Measurements from ENCODE around the gene CSRNP2. TPM values are rescaled to one million over a fixed set of nuclear protein-coding genes. Genes with fewer than 3 reads are reported as not detected.

CSRNP2 gene
- total RNA-seq, 3 donors from 2014 or later (not counting 1 experiment from before 2014, with no cell fraction given): 21.3 to 31.7 (median 25.1) TPM

GRCh38 chr12:51047655-51048540, 35.5 kb downstream of the CSRNP2 start, which contains the start of gene LETMD1:
Gene LETMD1, plus strand, starts transcription at chr12:51048327. Its CDS starts 30 bp downstream, at chr12:51048357.
- H3K9me3 Mint-ChIP-seq: no peaks in the 10 kb centered on the region
- H3K36me3 Mint-ChIP-seq: peaks cover 10% of the 10 kb centered on the region
- Histone ChIP-seq H3K4me3 (ENCODE audit: low read length) (peak within 1 kb of the TSS; percentile 63), H3K27ac (ENCODE audit: low read length) (peak within 1 kb of the TSS; percentile 83), H3K36me3 (ENCODE audit: control insufficient read depth, insufficient read depth, low read length) (no peaks in the 10 kb centered on the region), H3K9me3 (ENCODE audit: control insufficient read depth, insufficient read depth, low read length) (no peaks in the 10 kb centered on the region), H3K4me1 (ENCODE audit: control insufficient read depth, insufficient read depth, low read length) (peaks cover 19% of the 10 kb centered on the region), H3K27me3 (ENCODE audit: control insufficient read depth, insufficient read depth, low read length) (no peaks in the 10 kb centered on the region)
- 1% methylated on average over 50 of the region's 51 CpGs for WGBS (ENCODE audit: insufficient coverage)
- H3K4me3 Mint-ChIP-seq: peak within 1 kb of the TSS; percentile 91
- peak; percentile 95 for TF ChIP-seq CTCF (IDR thresholded peaks at IDR 0.05)
- peak; percentile 93 to 98 (median 94) for ATAC-seq
- H3K27ac Mint-ChIP-seq: peak within 1 kb of the TSS; percentile 90 to 96
- DNase-seq: peak; percentile 84 to 98
- H3K4me1 Mint-ChIP-seq: peaks cover 26 to 37% of the 10 kb centered on the region in 2 donors
- intact Hi-C loops (cut with micrococcal nuclease): loop anchor here (1.0 to 5.0 kb wide), 4 partner anchors 22 to 293 kb away; partner anchors contain the start of genes CSRNP2, SLC11A2 and TFCP2
- H3K27me3 Mint-ChIP-seq (ENCODE audit: low read depth in 2 of 2): no peaks in the 10 kb centered on the region

- no peak overlapping the region for H3K27ac ChIP-seq (ENCODE audit: low read length)
- Mint-ChIP-seq H3K27me3 (ENCODE audit: low read depth in 2 of 2) (no peaks in the 10 kb centered on the region), H3K9me3 (no peaks in the 10 kb centered on the region), H3K4me1 (no peaks in the 10 kb centered on the region), H3K4me3 (no peak overlapping the region), H3K36me3 (no peaks in the 10 kb centered on the region), H3K27ac (no peak overlapping the region)
- no peak for DNase-seq
- no peak for ATAC-seq
- TF ChIP-seq CTCF (IDR thresholded peaks at IDR 0.05): no peak
- no peaks in the 10 kb centered on the region for H3K36me3 ChIP-seq (ENCODE audit: control insufficient read depth, insufficient read depth, low read length)
- no peaks in the 10 kb centered on the region for H3K9me3 ChIP-seq (ENCODE audit: control insufficient read depth, insufficient read depth, low read length)
- H3K4me1 ChIP-seq (ENCODE audit: control insufficient read depth, insufficient read depth, low read length): no peaks in the 10 kb centered on the region
- WGBS (ENCODE audit: insufficient coverage): 84% methylated on average over 2 of the region's 3 CpGs
- H3K4me3 ChIP-seq (ENCODE audit: low read length): no peak overlapping the region
- intact Hi-C loops (cut with micrococcal nuclease): no loop called here
- H3K27me3 ChIP-seq (ENCODE audit: control insufficient read depth, insufficient read depth, low read length): no peaks in the 10 kb centered on the region
Observed at GRCh38 chr12:51036279-51036678, 47.1 kb downstream of the CSRNP2 start.

- no peaks in the 10 kb centered on the region for H3K36me3 ChIP-seq (ENCODE audit: control insufficient read depth, insufficient read depth, low read length)
- no peak overlapping the region for H3K4me3 ChIP-seq (ENCODE audit: low read length)
- DNase-seq: no peak
Observed at GRCh38 chr12:51033457-51034089, 49.8 kb downstream of the CSRNP2 start.

More at GRCh38 chr12:51033457-51034089, 49.8 kb downstream of the CSRNP2 start:
- no peaks in the 10 kb centered on the region for H3K36me3 Mint-ChIP-seq
- no peak overlapping the region for H3K27ac Mint-ChIP-seq
- no peaks in the 10 kb centered on the region for H3K9me3 Mint-ChIP-seq
- 100% methylated on average over 3 of the region's 4 CpGs for WGBS (ENCODE audit: insufficient coverage)
- ATAC-seq: no peak
- TF ChIP-seq CTCF (IDR thresholded peaks at IDR 0.05): no peak
- H3K27me3 ChIP-seq (ENCODE audit: control insufficient read depth, insufficient read depth, low read length): no peaks in the 10 kb centered on the region
- no peak overlapping the region for H3K27ac ChIP-seq (ENCODE audit: low read length)
- no peaks in the 10 kb centered on the region for H3K9me3 ChIP-seq (ENCODE audit: control insufficient read depth, insufficient read depth, low read length)
- H3K4me3 Mint-ChIP-seq: no peak overlapping the region
- H3K4me1 Mint-ChIP-seq: no peaks in the 10 kb centered on the region
- intact Hi-C loops (cut with micrococcal nuclease): no loop called here
- H3K27me3 Mint-ChIP-seq (ENCODE audit: low read depth in 2 of 2): peaks cover 0 to 4% of the 10 kb centered on the region in 2 donors
- H3K4me1 ChIP-seq (ENCODE audit: control insufficient read depth, insufficient read depth, low read length): no peaks in the 10 kb centered on the region

Data from natural killer cell (primary cell).